Caco-2 (cell line): ENCODE data around the gene PTGS1. TPM values are rescaled to one million over a fixed set of nuclear protein-coding genes. Genes with fewer than 3 reads are reported as not detected.
"Not testable (repeated sequence)": the region's sequence is repeated elsewhere in the genome, so short reads cannot be mapped to it uniquely, and the experiment has no call there.

Source experiments
- Bru-seq: library from RNA; stranded (reverse); fragments of 400-500 nt; gene quantifications from one replicate; lab custom pipeline; 2021; lab: Mats Ljungman, UMichigan
- BruChase-seq, 2 experiments: library from RNA; stranded (reverse); fragments of 400-500 nt; gene quantifications; one replicate each; lab custom pipeline; 2021; lab: Mats Ljungman, UMichigan
- BruUV-seq: library from RNA; stranded (reverse); fragments of 400-500 nt; replicated peaks from 2 replicates; lab custom pipeline; 2021; lab: Mats Ljungman, UMichigan
- CTCF ChIA-PET: fragments of 300-600 bp; sonication (Branson Sonifier 250); formaldehyde crosslinking; loops from one replicate; lab custom pipeline; 2022; ENCODE audit warnings: antibody characterized with exemption; lab: Charles Lee
- POLR2A ChIA-PET: fragments of 300-600 bp; sonication (Branson Sonifier 250); formaldehyde crosslinking; loops from one replicate; lab custom pipeline; 2022; ENCODE audit warnings: antibody characterized with exemption; lab: Charles Lee
- DNase-seq, 2 experiments: peaks; one replicate each; pipeline versions ENCODE4 v3.0.0 to v3.0.0-alpha.2; 2020 to 2022
- H3K27me3 ChIP-seq: replicated peaks from 2 replicates; pipeline ENCODE4 v1.6.0; 2011; ENCODE audit warnings: low read length; ENCODE audit not compliant: control insufficient read depth, insufficient read depth
- H3K36me3 ChIP-seq: 2 replicates; pipeline ENCODE4 v1.5.1; 2011; ENCODE audit warnings: low read length; ENCODE audit not compliant: control insufficient read depth, insufficient read depth
- H3K4me1 ChIP-seq: fragments of 250-450 bp; sonication (Bioruptor Pico); 2 replicates; pipeline ENCODE4 v1.5.1; 2020; ENCODE audit warnings: mild to moderate bottlenecking
- H3K4me3 ChIP-seq: 2 replicates; pipeline ENCODE4 v1.5.1; 2011; ENCODE audit warnings: low read depth, mild to moderate bottlenecking, control low read depth, low read length
- H3K9me3 ChIP-seq: fragments of 250-450 bp; sonication (Bioruptor Pico); 2 replicates; pipeline ENCODE4 v1.5.1; 2020; ENCODE audit warnings: mild to moderate bottlenecking, moderate library complexity
- H3K27ac Mint-ChIP-seq: one replicate; pipeline ENCODE4 v1.8.0; 2022; ENCODE audit warnings: mixed read lengths; ENCODE audit not compliant: unreplicated experiment
- H3K27me3 Mint-ChIP-seq: one replicate; pipeline ENCODE4 v1.8.0; 2022; ENCODE audit warnings: mixed read lengths; ENCODE audit not compliant: insufficient read depth, unreplicated experiment
- H3K36me3 Mint-ChIP-seq: one replicate; pipeline ENCODE4 v1.8.0; 2022; ENCODE audit warnings: mild to moderate bottlenecking, mixed read lengths; ENCODE audit not compliant: insufficient read depth, unreplicated experiment
- H3K4me1 Mint-ChIP-seq: one replicate; pipeline ENCODE4 v1.8.0; 2022; ENCODE audit warnings: low read depth, mixed read lengths; ENCODE audit not compliant: unreplicated experiment
- H3K4me3 Mint-ChIP-seq: one replicate; pipeline ENCODE4 v1.8.0; 2022; ENCODE audit warnings: mild to moderate bottlenecking, moderate library complexity, mixed read lengths; ENCODE audit not compliant: unreplicated experiment
- H3K9me3 Mint-ChIP-seq: one replicate; pipeline ENCODE4 v1.8.0; 2022; ENCODE audit warnings: mixed read lengths; ENCODE audit not compliant: unreplicated experiment
- CTCF ChIP-seq, 2 experiments: fragments of 200-600 bp in 1 of 2; IDR thresholded peaks; 1 replicate in 1 of 2; 2 replicates in 1 of 2; pipeline versions ENCODE4 v1.5.1 to v1.8.0; 2011 to 2022; ENCODE audit warnings: antibody characterized with exemption in 1 of 2, control low read depth in 1 of 2, inconsistent platforms in 1 of 2, low read depth in 1 of 2, low read length in 1 of 2, mild to moderate bottlenecking in 1 of 2, moderate library complexity in 1 of 2; ENCODE audit not compliant: insufficient read depth in 1 of 2, severe bottlenecking in 1 of 2, unreplicated experiment in 1 of 2
- intact Hi-C: fragments of 100-400 bp; cut with micrococcal nuclease; formaldehyde crosslinking; loops from one replicate; pipeline ENCODE4 v1.10.0; 2022; ENCODE audit not compliant: unreplicated experiment
- long read RNA-seq: library from polyadenylated mRNA; stranded (forward); transcript quantifications from one replicate; pipeline ENCODE4 v2.0.0, GENCODE V29; 2022
- total RNA-seq: library from RNA; stranded (reverse); gene quantifications from 2 replicates; pipeline ENCODE4 v1.2.3, GENCODE V29; 2022

Gene PTGS1
- total RNA-seq, result 0.19 and 0.29 TPM in 2 replicates
- Bru-seq, nascent RNA, result percentile 3 among the genes with signal in this experiment
- percentile 13 among the genes with signal in this experiment for BruChase-seq, experiment 1, labeled RNA remaining after a 2-hour chase
- percentile 17 among the genes with signal in this experiment for BruChase-seq, experiment 2, labeled RNA remaining after a 6-hour chase
- long read RNA-seq, result 0 reads

GRCh38 chr9:122370869-122371755 is at the start of gene PTGS1:
TSS of gene PTGS1 (plus strand) at chr9:122371024. CDS start at chr9:122371085, 61 bp downstream.
- no peak for DNase-seq
- no peak for TF ChIP-seq CTCF (IDR thresholded peaks at IDR 0.05; ENCODE audit: insufficient read depth in 1 of 2, low read depth in 1 of 2, low read length in 1 of 2, severe bottlenecking in 1 of 2, unreplicated experiment in 1 of 2)
- H3K4me1 Mint-ChIP-seq, result no peaks in the 10 kb centered on the region
- no peaks in the 10 kb centered on the region for H3K9me3 Mint-ChIP-seq
- H3K36me3 Mint-ChIP-seq, result no peaks in the 10 kb centered on the region
- Histone ChIP-seq H3K27me3 (no peaks in the 10 kb centered on the region), H3K4me3 (no peak within 1 kb of the TSS), H3K36me3 (no peaks in the 10 kb centered on the region), H3K4me1 (peaks cover 2% of the 10 kb centered on the region; the same call in 1 of the 2 replicates), H3K9me3 (no peaks in the 10 kb centered on the region)
- H3K27ac Mint-ChIP-seq, result no peak within 1 kb of the TSS
- peaks cover 7% of the 10 kb centered on the region for H3K27me3 Mint-ChIP-seq
- ChIA-PET CTCF (no interaction called here), POLR2A (no interaction called here)
- H3K4me3 Mint-ChIP-seq, result peak within 1 kb of the TSS; percentile 5
- no TSS peak for BruUV-seq
- intact Hi-C loops, result no loop called here

GRCh38 chr9:122322553-122322952 is 48.3 kb upstream of the PTGS1 start:
- no TSS peak for BruUV-seq
- no peak for DNase-seq
- H3K27ac Mint-ChIP-seq, result no peak overlapping the region
- no peak overlapping the region for H3K4me3 Mint-ChIP-seq
- POLR2A ChIA-PET, result no interaction called here
- no peaks in the 10 kb centered on the region for H3K9me3 ChIP-seq
- CTCF ChIA-PET, result no interaction called here
- H3K36me3 ChIP-seq, result no peaks in the 10 kb centered on the region; the same call in 1 of the 2 replicates
- no peak overlapping the region for H3K4me3 ChIP-seq
- no peaks in the 10 kb centered on the region for H3K4me1 Mint-ChIP-seq
- H3K27me3 Mint-ChIP-seq, result no peaks in the 10 kb centered on the region
- H3K4me1 ChIP-seq, result no peaks in the 10 kb centered on the region
- intact Hi-C loops, result no loop called here
- peaks cover 37% of the 10 kb centered on the region for H3K36me3 Mint-ChIP-seq
- no peaks in the 10 kb centered on the region for H3K27me3 ChIP-seq
- no peak for TF ChIP-seq CTCF (IDR thresholded peaks at IDR 0.05; ENCODE audit: insufficient read depth in 1 of 2, low read depth in 1 of 2, low read length in 1 of 2, severe bottlenecking in 1 of 2, unreplicated experiment in 1 of 2)
- no peaks in the 10 kb centered on the region for H3K9me3 Mint-ChIP-seq

GRCh38 chr9:122324665-122325064 is 46.2 kb upstream of the PTGS1 start:
- H3K9me3 ChIP-seq, POLR2A ChIA-PET, H3K36me3 ChIP-seq, DNase-seq, H3K27me3 Mint-ChIP-seq, H3K27me3 ChIP-seq, BruUV-seq, H3K4me1 Mint-ChIP-seq, H3K4me3 Mint-ChIP-seq, H3K9me3 Mint-ChIP-seq, intact Hi-C loops, H3K27ac Mint-ChIP-seq, H3K4me3 ChIP-seq, H3K4me1 ChIP-seq: not testable (repeated sequence)
- H3K36me3 Mint-ChIP-seq, result peaks cover 33% of the 10 kb centered on the region
- CTCF ChIA-PET, result interaction anchor here (1.1 kb wide), 1 partner anchor 111 kb away, joined by 3 read pairs; no protein-coding TSS in a partner anchor
